HUDEP-2 (cell line): ENCODE results near the gene TNS1.

Experiments
- DNase-seq, 76 experiments: peaks; one replicate each; lab custom pipeline; 2025; ENCODE audit not compliant: unreplicated experiment in 76 of 76; lab: John Stamatoyannopoulos, UW

The TNS1 gene

GRCh38 chr2:217880891-217881290 lies 121.9 kb downstream of the TNS1 start:
- no peak for DNase-seq

GRCh38 chr2:217880287-217880889 lies 122.4 kb downstream of the TNS1 start:
- DNase-seq = no peak

- no peak for DNase-seq
Observed at GRCh38 chr2:217878915-217879590, 123.7 kb downstream of the TNS1 start.

- no peak for DNase-seq
Observed at GRCh38 chr2:217877866-217878265, 124.9 kb downstream of the TNS1 start.

- no peak for DNase-seq
Observed at GRCh38 chr2:217876253-217876570, 126.6 kb downstream of the TNS1 start.

- DNase-seq = no peak
Observed at GRCh38 chr2:217875556-217876252, 127.1 kb downstream of the TNS1 start.

- no peak for DNase-seq
Observed at GRCh38 chr2:217875138-217875537, 127.7 kb downstream of the TNS1 start.

GRCh38 chr2:217873371-217873770 lies 129.4 kb downstream of the TNS1 start:
- DNase-seq = no peak

- DNase-seq = no peak
Observed at GRCh38 chr2:217872319-217872718, 130.5 kb downstream of the TNS1 start.

- no peak for DNase-seq
Observed at GRCh38 chr2:217870528-217871011, 132.2 kb downstream of the TNS1 start.

- DNase-seq = no peak
Observed at GRCh38 chr2:217868911-217869334, 133.9 kb downstream of the TNS1 start.

- DNase-seq = no peak
Observed at GRCh38 chr2:217868265-217868892, 134.4 kb downstream of the TNS1 start.

GRCh38 chr2:217866457-217866856 lies 136.3 kb downstream of the TNS1 start:
- DNase-seq = no peak

GRCh38 chr2:217864963-217865772 lies 137.6 kb downstream of the TNS1 start:
- no peak for DNase-seq

GRCh38 chr2:217863883-217864282 lies 138.9 kb downstream of the TNS1 start:
- no peak for DNase-seq

- no peak for DNase-seq
Observed at GRCh38 chr2:217861334-217861877, 141.4 kb downstream of the TNS1 start.

GRCh38 chr2:217859926-217860325 lies 142.9 kb downstream of the TNS1 start:
- no peak for DNase-seq

- DNase-seq = no peak
Observed at GRCh38 chr2:217858519-217859491, 144.0 kb downstream of the TNS1 start.
